ENCODE data around the gene PHLDA3. TPM values are rescaled to one million over a fixed set of nuclear protein-coding genes. Genes with fewer than 3 reads are reported as not detected.
"Not testable (repeated sequence)": the region's sequence is repeated elsewhere in the genome, so short reads cannot be mapped to it uniquely, and the experiment has no call there.

The PHLDA3 gene
- total RNA-seq, 1 experiment from 2014 or later: 10.5 TPM

DNA sequence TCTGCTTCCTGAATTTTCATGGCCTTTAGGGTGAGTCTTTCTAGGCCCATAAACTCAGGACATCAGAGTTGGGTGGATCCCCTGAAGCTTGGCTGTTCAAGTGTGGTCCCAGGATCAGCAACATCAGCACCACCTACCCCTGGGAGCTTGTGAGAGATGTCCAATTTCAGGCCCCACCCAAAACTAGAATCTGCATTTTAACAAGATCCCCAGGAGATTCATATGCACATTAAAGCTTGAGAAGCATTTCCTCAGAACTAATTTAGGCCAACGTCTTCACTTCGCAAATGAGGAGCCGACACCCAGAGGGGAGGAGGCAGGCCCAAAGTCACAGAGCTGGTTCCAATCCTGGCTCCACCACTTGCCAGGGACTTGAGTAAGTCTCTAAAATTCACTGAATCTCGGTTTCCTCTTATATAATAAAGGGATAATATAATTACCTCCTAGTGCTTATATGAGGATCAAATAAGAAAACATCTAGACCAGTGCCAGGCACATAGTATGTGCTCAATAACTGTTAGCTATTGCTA lies 10.3 kb upstream of the PHLDA3 start:
- Mint-ChIP-seq H3K27ac (ENCODE audit: unreplicated experiment) (no peak overlapping the region), H3K27me3 (ENCODE audit: insufficient read depth, unreplicated experiment) (no peaks in the 10 kb centered on the region), H3K9me3 (ENCODE audit: unreplicated experiment) (no peaks in the 10 kb centered on the region), H3K4me1 (ENCODE audit: low read depth, unreplicated experiment) (peaks cover 11% of the 10 kb centered on the region), H3K4me3 (ENCODE audit: unreplicated experiment) (no peak overlapping the region), H3K36me3 (ENCODE audit: insufficient read depth, unreplicated experiment) (no peaks in the 10 kb centered on the region)
- CTCF ChIA-PET: interaction anchor here (3.1 to 5.0 kb wide), 2 partner anchors 10 to 35 kb away, joined by 27 to 198 read pairs; partner anchors contain the start of gene PHLDA3
- Histone ChIP-seq H3K27me3 (replicated peaks; ENCODE audit: control insufficient read depth, insufficient read depth, low read length) (no peaks in the 10 kb centered on the region), H3K4me3 (ENCODE audit: low read depth, low read length) (no peak overlapping the region), H3K4me1 (peaks cover 25% of the 10 kb centered on the region), H3K9me3 (no peaks in the 10 kb centered on the region), H3K36me3 (ENCODE audit: control insufficient read depth, insufficient read depth, low read length) (no peaks in the 10 kb centered on the region)
- no TSS peak for BruUV-seq (replicated peaks)
- no peak for TF ChIP-seq CTCF (IDR thresholded peaks at IDR 0.05; ENCODE audit: insufficient read depth in 1 of 2, low read depth in 1 of 2, low read length in 1 of 2, severe bottlenecking in 1 of 2, unreplicated experiment in 1 of 2)
- no peak for DNase-seq
- POLR2A ChIA-PET: interaction anchor here (1.1 kb wide), 1 partner anchor 24 kb away, joined by 3 read pairs; no protein-coding TSS in a partner anchor
- intact Hi-C loops (cut with micrococcal nuclease; ENCODE audit: unreplicated experiment): no loop called here

DNA sequence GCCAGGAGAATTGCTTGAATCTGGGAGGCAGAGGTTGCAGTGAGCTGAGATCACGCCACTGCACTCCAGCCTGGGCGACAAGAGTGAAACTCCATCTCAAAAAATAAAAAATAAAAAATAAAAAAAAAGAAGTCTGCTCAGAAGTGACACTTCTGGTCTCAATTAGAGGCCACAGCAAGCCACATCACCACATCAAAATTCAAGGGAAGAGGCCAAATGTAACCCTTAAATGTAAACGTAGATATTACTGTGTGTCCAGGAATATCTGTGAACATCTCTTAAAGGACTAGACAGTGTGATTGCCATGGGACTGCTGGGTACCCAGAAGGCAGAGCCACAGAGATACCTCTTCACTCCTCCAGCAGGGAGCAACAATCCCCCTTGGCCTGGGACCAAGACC lies 9.7 kb upstream of the PHLDA3 start:
- H3K27me3 Mint-ChIP-seq (ENCODE audit: insufficient read depth, unreplicated experiment); H3K36me3 ChIP-seq (ENCODE audit: control insufficient read depth, insufficient read depth, low read length); H3K4me3 Mint-ChIP-seq (ENCODE audit: unreplicated experiment); H3K27me3 ChIP-seq (replicated peaks; ENCODE audit: control insufficient read depth, insufficient read depth, low read length); CTCF ChIA-PET; BruUV-seq (replicated peaks); H3K9me3 Mint-ChIP-seq (ENCODE audit: unreplicated experiment); DNase-seq; H3K36me3 Mint-ChIP-seq (ENCODE audit: insufficient read depth, unreplicated experiment); H3K4me3 ChIP-seq (ENCODE audit: low read depth, low read length); H3K27ac Mint-ChIP-seq (ENCODE audit: unreplicated experiment); intact Hi-C loops (cut with micrococcal nuclease; ENCODE audit: unreplicated experiment); H3K9me3 ChIP-seq: not testable (repeated sequence)
- H3K4me1 Mint-ChIP-seq (ENCODE audit: low read depth, unreplicated experiment): peaks cover 11% of the 10 kb centered on the region
- peaks cover 25% of the 10 kb centered on the region for H3K4me1 ChIP-seq
- POLR2A ChIA-PET: interaction anchor here (1.1 kb wide), 1 partner anchor 25 kb away, joined by 3 read pairs; no protein-coding TSS in a partner anchor

- no peaks in the 10 kb centered on the region for H3K27me3 ChIP-seq (replicated peaks; ENCODE audit: control insufficient read depth, insufficient read depth, low read length)
- Mint-ChIP-seq H3K27me3 (ENCODE audit: insufficient read depth, unreplicated experiment) (no peaks in the 10 kb centered on the region), H3K27ac (ENCODE audit: unreplicated experiment) (no peak overlapping the region), H3K4me3 (ENCODE audit: unreplicated experiment) (no peak overlapping the region), H3K4me1 (ENCODE audit: low read depth, unreplicated experiment) (peaks cover 7% of the 10 kb centered on the region), H3K36me3 (ENCODE audit: insufficient read depth, unreplicated experiment) (no peaks in the 10 kb centered on the region), H3K9me3 (ENCODE audit: unreplicated experiment) (no peaks in the 10 kb centered on the region)
- DNase-seq: no peak
- intact Hi-C loops (cut with micrococcal nuclease; ENCODE audit: unreplicated experiment): no loop called here
- H3K4me3 ChIP-seq (ENCODE audit: low read depth, low read length): no peak overlapping the region
- H3K9me3 ChIP-seq: no peaks in the 10 kb centered on the region
- ChIA-PET CTCF (no interaction called here), POLR2A (no interaction called here)
- TF ChIP-seq CTCF (IDR thresholded peaks at IDR 0.05; ENCODE audit: insufficient read depth in 1 of 2, low read depth in 1 of 2, low read length in 1 of 2, severe bottlenecking in 1 of 2, unreplicated experiment in 1 of 2): no peak
- H3K36me3 ChIP-seq (ENCODE audit: control insufficient read depth, insufficient read depth, low read length): no peaks in the 10 kb centered on the region
- no TSS peak for BruUV-seq (replicated peaks)
- H3K4me1 ChIP-seq: peaks cover 18% of the 10 kb centered on the region
These were observed 7.8 kb upstream of the PHLDA3 start for GRCh38 chr1:201476670-201477344.
